BLaER1 (cell line): ENCODE results near the gene MFSD6L.
"Not testable (repeated sequence)": the region's sequence is repeated elsewhere in the genome, so short reads cannot be mapped to it uniquely, and the experiment has no call there.

Experiments used
- H3K27ac ChIP-seq: shearing (Covaris generic); formaldehyde crosslinking; 2 replicates; pipeline ENCODE4 v1.8.1; 2022
- H3K27me3 ChIP-seq: shearing (Covaris generic); formaldehyde crosslinking; 2 replicates; pipeline ENCODE4 v1.8.1; 2022
- H3K36me3 ChIP-seq: shearing (Covaris generic); formaldehyde crosslinking; 2 replicates; pipeline ENCODE4 v1.8.1; 2022
- H3K4me1 ChIP-seq: shearing (Covaris generic); formaldehyde crosslinking; 2 replicates; pipeline ENCODE4 v1.8.1; 2022
- H3K4me2 ChIP-seq: shearing (Covaris generic); formaldehyde crosslinking; 2 replicates; pipeline ENCODE4 v1.8.1; 2022
- H3K4me3 ChIP-seq: shearing (Covaris generic); formaldehyde crosslinking; 2 replicates; pipeline ENCODE4 v1.8.1; 2022
- H3K9ac ChIP-seq: shearing (Covaris generic); formaldehyde crosslinking; 2 replicates; pipeline ENCODE4 v1.8.1; 2022
- H3K9me3 ChIP-seq: shearing (Covaris generic); formaldehyde crosslinking; 2 replicates; pipeline ENCODE4 v1.8.1; 2022
- H4K20me1 ChIP-seq: shearing (Covaris generic); formaldehyde crosslinking; 2 replicates; pipeline ENCODE4 v1.8.1; 2022
- Cebpa-rat ChIP-seq: shearing (Covaris generic); IDR thresholded peaks from 2 replicates; pipeline ENCODE4 v1.8.1; 2022

MFSD6L gene

DNA sequence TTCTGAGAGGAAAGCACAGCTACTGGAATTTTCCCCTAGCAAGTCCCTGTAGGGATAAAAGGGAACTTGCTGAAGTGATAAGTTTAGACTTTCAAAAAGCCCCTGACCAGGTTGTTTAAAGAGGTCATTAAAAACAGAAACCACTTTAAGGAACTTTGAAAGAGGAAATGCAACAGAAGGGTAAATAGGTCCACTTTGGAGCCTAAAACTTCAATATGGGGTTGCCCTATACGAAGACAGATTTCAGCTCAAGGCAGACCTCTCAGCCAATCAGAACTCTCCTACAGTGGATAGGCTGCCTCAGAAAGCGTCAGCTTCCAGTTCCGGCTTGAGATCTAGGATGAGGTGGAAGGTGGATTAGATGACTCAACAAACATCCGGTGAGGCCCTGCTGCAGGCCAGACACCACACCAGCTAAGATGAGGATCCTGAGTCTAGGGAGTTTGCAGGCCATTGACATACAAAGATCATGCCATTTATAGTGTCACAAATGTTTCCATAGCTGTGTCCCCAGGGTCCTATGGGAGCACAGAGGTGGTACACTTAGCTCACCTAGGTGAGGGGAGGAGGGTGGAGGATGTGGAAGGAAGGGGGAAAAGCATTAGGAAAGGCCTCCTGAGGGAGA lies 7.9 kb upstream of the MFSD6L start:
- Histone ChIP-seq H3K9ac (no peak overlapping the region), H3K27me3 (no peaks in the 10 kb centered on the region), H3K4me2 (peak overlapping the region; percentile 0; the same call in 1 of the 2 replicates), H3K9me3 (peaks cover 40% of the 10 kb centered on the region), H3K27ac (no peak overlapping the region), H4K20me1 (no peaks in the 10 kb centered on the region), H3K4me3 (no peak overlapping the region), H3K36me3 (peaks cover 29% of the 10 kb centered on the region), H3K4me1 (peaks cover 7% of the 10 kb centered on the region; the same call in 1 of the 2 replicates)
- no peak for TF ChIP-seq Cebpa-rat

DNA sequence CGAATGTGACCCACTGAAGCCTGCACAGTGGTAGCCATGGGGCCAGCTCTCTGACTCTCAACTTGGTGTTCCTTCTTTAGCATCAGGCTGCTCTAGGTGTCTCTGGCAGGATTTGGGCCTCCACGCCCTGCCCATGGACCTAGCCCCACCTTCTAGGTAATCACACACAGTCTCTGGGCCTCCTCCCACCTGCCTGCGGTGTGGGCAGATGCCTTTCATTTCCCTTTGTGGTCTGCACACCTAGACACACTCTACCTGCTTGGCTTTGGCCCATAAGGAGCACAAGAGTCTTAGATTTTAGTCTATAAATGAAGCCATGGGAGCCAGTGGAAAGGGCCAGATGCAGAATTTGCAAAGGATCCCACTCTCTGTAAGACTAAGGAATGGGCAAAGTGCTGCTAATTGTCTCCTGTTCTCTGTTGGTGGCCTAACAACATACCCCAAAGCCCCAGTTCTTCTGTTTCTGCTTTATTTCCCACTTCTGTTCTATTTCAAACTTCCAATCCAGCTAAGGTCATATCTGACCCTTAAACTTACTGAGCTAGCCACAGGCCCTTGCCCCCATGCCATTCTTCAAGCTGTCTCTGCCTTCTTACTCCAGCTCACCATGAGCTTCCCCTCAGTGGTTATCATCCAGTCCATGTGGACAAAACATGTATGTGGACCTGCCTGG lies 7.2 kb upstream of the MFSD6L start:
- Histone ChIP-seq H3K9me3 (peaks cover 34% of the 10 kb centered on the region), H3K27ac (no peak overlapping the region), H4K20me1 (no peaks in the 10 kb centered on the region), H3K4me1 (peaks cover 7% of the 10 kb centered on the region; the same call in 1 of the 2 replicates), H3K9ac (no peak overlapping the region), H3K4me3 (no peak overlapping the region), H3K27me3 (no peaks in the 10 kb centered on the region), H3K36me3 (peaks cover 25% of the 10 kb centered on the region), H3K4me2 (peak overlapping the region; percentile 0; the same call in 1 of the 2 replicates)
- no peak for TF ChIP-seq Cebpa-rat

DNA sequence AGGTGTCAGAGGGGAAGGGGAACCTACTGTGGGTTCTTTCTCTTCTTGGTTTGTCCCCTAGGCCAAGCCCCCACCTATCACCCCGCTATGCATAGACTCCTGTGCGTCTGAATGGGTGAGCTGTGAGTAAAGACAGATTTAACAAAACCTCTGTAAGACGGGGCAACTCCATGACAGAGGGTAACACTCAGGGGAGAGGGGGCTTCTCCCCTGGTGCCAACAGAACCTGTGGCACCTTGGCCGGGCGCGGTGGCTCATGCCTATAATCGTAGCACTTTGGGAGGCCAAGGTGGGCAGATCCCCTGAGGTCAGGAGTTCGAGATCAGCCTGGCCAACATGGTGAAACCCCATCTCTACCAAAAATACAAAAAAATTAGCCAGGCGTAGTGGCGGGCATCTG lies 6.2 kb upstream of the MFSD6L start:
- not testable (repeated sequence) for H3K4me1 ChIP-seq, H3K4me3 ChIP-seq, H3K4me2 ChIP-seq, H3K9ac ChIP-seq, H3K27me3 ChIP-seq, H3K27ac ChIP-seq, H4K20me1 ChIP-seq
- H3K36me3 ChIP-seq, result peaks cover 15% of the 10 kb centered on the region
- H3K9me3 ChIP-seq, result peaks cover 24% of the 10 kb centered on the region

DNA sequence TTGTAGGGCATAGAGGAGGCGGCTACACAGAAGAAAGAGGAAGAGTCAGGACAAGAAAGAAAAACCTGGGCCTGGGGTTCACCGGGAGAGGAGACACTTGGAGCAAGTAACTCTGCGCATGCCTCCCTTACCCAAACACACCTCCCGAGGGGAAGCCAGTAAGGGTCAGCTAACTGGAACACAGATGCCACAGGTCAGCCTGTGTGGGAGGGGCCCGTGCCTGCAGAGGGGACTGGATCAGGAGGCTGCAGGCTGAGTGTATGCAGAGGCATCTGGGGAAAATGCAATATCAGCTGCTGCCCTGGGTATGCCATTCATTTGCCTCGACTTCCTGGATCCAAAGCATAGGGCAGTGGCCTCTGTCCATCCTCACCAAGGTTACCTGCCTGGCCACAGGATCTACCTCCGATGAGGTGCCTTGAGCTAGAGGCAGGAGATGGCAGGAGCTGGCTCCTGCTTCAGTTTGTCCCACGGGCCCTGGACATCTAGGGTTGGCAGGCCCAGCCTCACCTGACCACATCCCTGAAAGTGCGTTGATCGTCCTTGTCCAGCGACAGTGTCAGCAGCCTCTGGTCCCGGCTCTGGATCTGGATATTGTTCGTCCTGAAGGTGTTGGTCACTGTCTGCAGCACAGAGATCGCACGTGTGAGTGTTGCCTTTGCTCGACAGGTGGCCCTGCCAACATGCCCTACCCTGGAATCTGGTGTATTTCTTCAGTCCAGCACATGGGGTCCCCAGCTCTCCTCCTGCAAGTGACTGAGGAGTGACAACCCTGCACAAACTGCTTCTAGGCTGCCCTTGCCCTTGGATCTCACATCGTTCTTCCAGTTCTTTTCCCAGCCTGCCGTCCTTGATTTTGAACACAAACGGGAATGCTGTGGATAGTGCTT lies 4.6 kb upstream of the MFSD6L start:
- peaks cover 7% of the 10 kb centered on the region for H3K9me3 ChIP-seq
- no peak for TF ChIP-seq Cebpa-rat
- peaks cover 3% of the 10 kb centered on the region; the same call in 1 of the 2 replicates for H3K36me3 ChIP-seq
- H3K4me3 ChIP-seq, result no peak overlapping the region
- H3K9ac ChIP-seq, result no peak overlapping the region
- no peak overlapping the region for H3K27ac ChIP-seq
- peaks cover 7% of the 10 kb centered on the region; the same call in 1 of the 2 replicates for H3K4me1 ChIP-seq
- H4K20me1 ChIP-seq, result no peaks in the 10 kb centered on the region
- no peaks in the 10 kb centered on the region for H3K27me3 ChIP-seq
- no peak overlapping the region for H3K4me2 ChIP-seq

DNA sequence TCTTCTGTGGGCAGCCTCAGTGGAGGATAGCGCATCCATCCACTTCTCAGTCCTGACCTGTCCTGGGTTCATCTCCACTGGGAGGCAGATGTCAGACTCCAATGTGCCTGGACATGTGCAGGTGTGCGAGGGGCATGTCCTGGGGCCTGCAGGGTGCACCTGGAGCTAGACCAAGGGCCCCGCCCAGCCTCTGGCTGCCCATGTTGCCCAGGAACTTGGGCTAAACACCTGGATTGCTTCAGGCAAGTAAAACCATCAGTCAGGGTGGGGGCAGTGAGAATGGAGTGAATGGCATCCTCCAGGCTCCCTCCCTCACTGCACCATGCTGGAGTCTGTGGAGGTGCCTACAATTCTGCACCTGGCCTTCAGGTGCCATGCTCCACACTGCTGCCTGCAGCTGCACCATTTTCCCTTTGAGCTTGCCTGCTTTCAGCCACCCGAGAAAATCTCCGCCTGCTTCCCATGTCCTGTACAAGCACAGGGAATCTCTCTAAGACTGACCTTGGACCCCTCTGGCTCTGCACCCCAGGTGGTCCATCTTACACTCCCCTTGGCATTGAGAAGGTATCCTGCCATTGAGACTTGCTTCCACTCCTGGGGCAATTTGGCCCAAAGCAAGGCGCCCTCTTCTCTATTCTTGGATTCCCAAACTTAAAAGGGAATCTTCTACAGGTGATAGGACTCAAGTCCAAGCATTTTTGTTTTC lies 2.1 kb upstream of the MFSD6L start:
- Histone ChIP-seq H3K4me1 (no peaks in the 10 kb centered on the region), H4K20me1 (no peaks in the 10 kb centered on the region), H3K4me2 (no peak overlapping the region), H3K4me3 (no peak overlapping the region), H3K9me3 (no peaks in the 10 kb centered on the region), H3K27me3 (no peaks in the 10 kb centered on the region), H3K9ac (no peak overlapping the region), H3K27ac (no peak overlapping the region), H3K36me3 (peaks cover 3% of the 10 kb centered on the region; the same call in 1 of the 2 replicates)
- TF ChIP-seq Cebpa-rat, result no peak

DNA sequence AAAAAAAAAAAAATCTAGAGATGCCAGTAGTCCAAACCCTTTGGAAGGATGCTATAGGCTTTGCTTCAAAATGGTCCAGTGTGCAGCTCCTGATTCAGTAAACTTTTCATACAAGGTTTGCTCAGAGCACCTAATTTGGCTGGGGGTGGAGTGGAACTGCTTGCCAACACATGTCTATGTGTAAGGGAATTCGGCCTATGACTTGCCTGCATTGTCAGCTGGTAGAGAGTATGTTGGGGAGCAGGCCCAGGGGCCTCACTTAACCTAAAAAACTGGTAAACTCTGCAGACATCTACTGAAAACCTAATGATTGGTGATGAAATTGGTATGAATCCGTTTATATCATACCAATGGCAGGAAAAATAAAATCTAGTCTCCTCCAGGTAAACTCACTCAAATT lies 1.5 kb upstream of the MFSD6L start:
- Histone ChIP-seq H3K9ac (no peak overlapping the region), H3K4me3 (no peak overlapping the region), H3K27me3 (no peaks in the 10 kb centered on the region), H3K27ac (no peak overlapping the region), H4K20me1 (no peaks in the 10 kb centered on the region), H3K4me1 (no peaks in the 10 kb centered on the region), H3K9me3 (no peaks in the 10 kb centered on the region), H3K36me3 (peaks cover 3% of the 10 kb centered on the region; the same call in 1 of the 2 replicates), H3K4me2 (no peak overlapping the region)
- TF ChIP-seq Cebpa-rat, result no peak

DNA sequence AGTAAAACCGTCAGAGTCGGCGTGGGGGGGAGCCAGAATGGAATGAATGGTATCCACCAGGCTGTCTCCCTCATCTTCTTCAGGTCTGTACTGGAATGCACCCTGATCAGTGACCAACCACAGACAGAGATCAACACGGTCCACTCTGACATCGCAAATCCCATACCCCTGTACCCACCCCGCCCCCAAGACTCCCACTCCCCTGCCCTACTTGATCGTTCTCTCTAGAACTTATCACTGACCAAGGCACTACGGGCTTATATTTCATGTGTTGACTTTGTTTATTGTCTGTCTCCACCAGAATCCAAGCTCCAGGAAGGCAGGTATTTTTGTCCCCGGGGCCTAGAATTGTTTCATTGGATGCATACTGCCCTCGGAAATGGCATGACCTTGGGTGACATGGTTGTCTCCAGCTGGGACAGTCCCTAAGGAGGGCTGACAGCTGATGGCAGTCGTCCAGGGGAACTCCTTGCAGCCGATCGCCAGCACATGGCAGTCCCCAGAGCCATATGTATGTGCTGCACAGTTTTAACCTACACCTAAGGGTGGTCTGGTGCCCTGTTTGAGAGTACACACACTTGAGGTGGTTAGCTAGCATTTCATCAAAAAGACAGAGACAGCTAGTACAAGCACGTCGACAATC lies 526 bp upstream of the MFSD6L start:
- Histone ChIP-seq H3K27ac (no peak overlapping the region), H3K4me1 (peaks cover 6% of the 10 kb centered on the region; the same call in 1 of the 2 replicates), H3K4me2 (no peak overlapping the region), H3K9me3 (no peaks in the 10 kb centered on the region), H3K36me3 (peaks cover 3% of the 10 kb centered on the region; the same call in 1 of the 2 replicates), H3K4me3 (no peak overlapping the region), H3K9ac (no peak overlapping the region), H3K27me3 (no peaks in the 10 kb centered on the region), H4K20me1 (no peaks in the 10 kb centered on the region)
- TF ChIP-seq Cebpa-rat, result no peak

DNA sequence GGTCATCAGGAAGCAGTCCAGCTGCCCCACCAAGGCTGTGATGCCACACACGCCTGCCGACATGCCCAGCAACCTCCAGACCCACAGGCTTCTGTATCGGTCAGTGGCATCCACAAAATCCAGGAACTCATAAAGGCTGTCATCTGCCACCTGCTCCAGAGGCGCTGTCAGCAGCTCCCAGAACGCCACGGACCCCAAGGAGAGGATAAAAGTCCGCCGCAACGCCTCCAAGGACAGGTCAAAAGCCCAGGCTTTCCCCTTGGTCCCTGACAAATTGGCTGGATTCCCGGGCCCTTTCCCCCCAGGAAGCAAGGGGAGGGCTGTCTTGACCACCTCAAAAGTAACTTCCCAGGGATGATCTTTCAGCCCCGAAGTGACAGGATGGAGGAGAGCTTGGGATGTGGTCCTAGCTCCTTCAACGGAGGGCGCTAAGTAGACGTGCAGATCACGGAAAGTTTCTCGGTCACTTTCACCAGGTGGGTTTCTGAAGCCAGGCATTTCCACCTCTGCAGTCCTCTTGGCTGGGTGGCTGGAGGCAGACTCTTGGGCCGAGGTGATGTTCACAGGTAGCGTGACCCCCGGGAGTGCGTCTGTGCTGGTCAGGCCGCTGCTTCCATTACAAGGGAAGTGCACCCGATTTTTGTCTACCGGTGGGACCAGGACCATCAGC lies 854 bp downstream of the MFSD6L start:
- Histone ChIP-seq H3K27ac (no peak overlapping the region), H3K4me1 (peaks cover 9% of the 10 kb centered on the region; the same call in 1 of the 2 replicates), H3K36me3 (peaks cover 3% of the 10 kb centered on the region; the same call in 1 of the 2 replicates), H3K9ac (no peak overlapping the region), H3K4me3 (no peak overlapping the region), H3K27me3 (no peaks in the 10 kb centered on the region), H3K9me3 (no peaks in the 10 kb centered on the region), H4K20me1 (no peaks in the 10 kb centered on the region), H3K4me2 (no peak overlapping the region)
- no peak for TF ChIP-seq Cebpa-rat
